Measurements from ENCODE around the gene LAMTOR5.

GRCh38 chr1:110390692-110391245 lies 16.7 kb downstream of the LAMTOR5 start, which contains the start of gene SLC16A4:
- TF ChIP-seq EZH2 (IDR thresholded peaks at IDR 0.05; ENCODE audit: insufficient read depth, poor library complexity, severe bottlenecking) = no peak
- no peak for TF ChIP-seq EZH2phosphoT487 (IDR thresholded peaks at IDR 0.05; ENCODE audit: insufficient read depth, low read depth)

Data from GM23248 (cell line).